CD8-positive, alpha-beta memory T cell (primary cell): ENCODE data around the gene FGG. TPM values are rescaled to one million over a fixed set of nuclear protein-coding genes. Genes with fewer than 3 reads are reported as not detected.

Experiments used
- CTCF ChIA-PET: fragments of 350-600 bp; sonication (Branson Sonifier 250); formaldehyde crosslinking; loops from one replicate; lab custom pipeline; 2021; ENCODE audit warnings: antibody characterized with exemption; lab: Charles Lee
- POLR2A ChIA-PET: fragments of 350-600 bp; sonication (Branson Sonifier 250); formaldehyde crosslinking; loops from one replicate; lab custom pipeline; 2021; ENCODE audit warnings: antibody characterized with exemption; lab: Charles Lee
- DNase-seq, 5 donors: peaks; one replicate each; pipeline versions ENCODE4 v3.0.0 to v3.0.0-alpha.2; 2020 to 2022; ENCODE audit warnings: mixed read lengths in 1 of 5
- H3K27ac ChIP-seq: one replicate; pipeline ENCODE4 v1.7.0; 2013; ENCODE audit warnings: low read depth, mild to moderate bottlenecking, low read length, moderate library complexity
- H3K27me3 ChIP-seq: 2 replicates; pipeline ENCODE4 v1.7.0; 2013; ENCODE audit warnings: low read length, mild to moderate bottlenecking; ENCODE audit not compliant: insufficient read depth, poor library complexity, severe bottlenecking
- H3K36me3 ChIP-seq: 2 replicates; pipeline ENCODE4 v1.7.0; 2013; ENCODE audit warnings: mild to moderate bottlenecking, low read length, moderate library complexity; ENCODE audit not compliant: insufficient read depth
- H3K4me1 ChIP-seq: 2 replicates; pipeline ENCODE4 v1.7.0; 2013; ENCODE audit warnings: mild to moderate bottlenecking, low read length, moderate library complexity; ENCODE audit not compliant: insufficient read depth
- H3K4me3 ChIP-seq: 2 replicates; pipeline ENCODE4 v1.7.0; 2013; ENCODE audit warnings: mild to moderate bottlenecking, low read length
- H3K9me3 ChIP-seq: 2 replicates; pipeline ENCODE4 v1.7.0; 2013; ENCODE audit warnings: mild to moderate bottlenecking, low read length
- H3K27ac Mint-ChIP-seq, 8 donors: one replicate each; pipeline ENCODE4 v1.8.0; 2020 to 2021; ENCODE audit warnings: mixed read lengths in 8 of 8, mild to moderate bottlenecking in 6 of 8, inconsistent platforms in 3 of 8, moderate library complexity in 3 of 8
- H3K27me3 Mint-ChIP-seq, 2 donors: one replicate each; pipeline ENCODE4 v1.8.0; 2020 to 2021; ENCODE audit warnings: mixed read lengths in 2 of 2, mild to moderate bottlenecking in 1 of 2, moderate library complexity in 1 of 2
- H3K36me3 Mint-ChIP-seq, 3 donors: one replicate each; pipeline ENCODE4 v1.8.0; 2020 to 2021; ENCODE audit warnings: mixed read lengths in 3 of 3, inconsistent platforms in 1 of 3, mild to moderate bottlenecking in 1 of 3
- H3K4me1 Mint-ChIP-seq, 3 donors: one replicate each; pipeline ENCODE4 v1.8.0; 2020 to 2021; ENCODE audit warnings: mixed read lengths in 3 of 3, inconsistent platforms in 1 of 3, mild to moderate bottlenecking in 1 of 3
- H3K4me3 Mint-ChIP-seq, 7 donors: one replicate each; pipeline ENCODE4 v1.8.0; 2020 to 2021; ENCODE audit warnings: mixed read lengths in 7 of 7, mild to moderate bottlenecking in 6 of 7, moderate library complexity in 4 of 7, inconsistent platforms in 2 of 7
- H3K9me3 Mint-ChIP-seq, 5 donors: one replicate each; pipeline ENCODE4 v1.8.0; 2020 to 2022; ENCODE audit warnings: mixed read lengths in 5 of 5, mild to moderate bottlenecking in 3 of 5, moderate library complexity in 2 of 5, inconsistent platforms in 1 of 5
- polyA plus RNA-seq: library from polyadenylated mRNA; unstranded; fragments of 300-500 nt; fragmentation: Illumina TruSeq; gene quantifications from one replicate; pipeline ENCODE4 v1.2.3, GENCODE V29; 2021
- total RNA-seq, 2 experiments: library from RNA; stranded (reverse); gene quantifications; one replicate each; pipeline ENCODE4 v1.2.3, GENCODE V29; 2021

Gene FGG
- total RNA-seq: not detected
- polyA plus RNA-seq: not detected

GRCh38 chr4:154612472-154613414, at the start of gene FGG:
TSS of gene FGG (minus strand) at chr4:154612656. CDS start at chr4:154612609, 47 bp downstream.
- Mint-ChIP-seq H3K27me3 (peaks cover 7 to 19% of the 10 kb centered on the region in 2 donors), H3K4me1 (peaks cover 0 to 3% (median 2%) of the 10 kb centered on the region in 3 donors), H3K9me3 (no peaks in the 10 kb centered on the region), H3K4me3 (no peak within 1 kb of the TSS), H3K27ac (no peak within 1 kb of the TSS), H3K36me3 (no peaks in the 10 kb centered on the region)
- Histone ChIP-seq H3K4me3 (no peak within 1 kb of the TSS), H3K27me3 (peaks cover 7% of the 10 kb centered on the region), H3K4me1 (no peaks in the 10 kb centered on the region), H3K27ac (no peak within 1 kb of the TSS), H3K36me3 (no peaks in the 10 kb centered on the region), H3K9me3 (no peaks in the 10 kb centered on the region)
- ChIA-PET POLR2A (no interaction called here), CTCF (interaction anchor here (1.2 kb wide), 1 partner anchor 14 kb away, joined by 3 read pairs; no protein-coding TSS in a partner anchor)
- DNase-seq: no peak

GRCh38 chr4:154660052-154660451, 47.6 kb upstream of the FGG start:
- H3K4me1 Mint-ChIP-seq: no peaks in the 10 kb centered on the region
- H3K27ac Mint-ChIP-seq: no peak overlapping the region
- Histone ChIP-seq H3K9me3 (no peaks in the 10 kb centered on the region), H3K4me3 (no peak overlapping the region), H3K27me3 (no peaks in the 10 kb centered on the region), H3K4me1 (no peaks in the 10 kb centered on the region), H3K36me3 (no peaks in the 10 kb centered on the region), H3K27ac (no peak overlapping the region)
- H3K9me3 Mint-ChIP-seq: peaks cover 0 to 2% (median 0%) of the 10 kb centered on the region in 5 donors
- no peak overlapping the region for H3K4me3 Mint-ChIP-seq
- peaks cover 12 to 19% of the 10 kb centered on the region in 2 donors for H3K27me3 Mint-ChIP-seq
- ChIA-PET CTCF (no interaction called here), POLR2A (no interaction called here)
- H3K36me3 Mint-ChIP-seq: no peaks in the 10 kb centered on the region
- no peak for DNase-seq

- POLR2A ChIA-PET: no interaction called here
- H3K4me3 Mint-ChIP-seq: no peak overlapping the region
- no peak overlapping the region for H3K4me3 ChIP-seq
Measured at GRCh38 chr4:154658680-154659405, 46.4 kb upstream of the FGG start.

GRCh38 chr4:154643493-154643892, 31.0 kb upstream of the FGG start:
- Mint-ChIP-seq H3K4me3 (no peak overlapping the region), H3K4me1 (no peaks in the 10 kb centered on the region), H3K27me3 (peaks cover 1 to 45% of the 10 kb centered on the region in 2 donors), H3K27ac (no peak overlapping the region), H3K36me3 (no peaks in the 10 kb centered on the region), H3K9me3 (peaks cover 0 to 5% (median 0%) of the 10 kb centered on the region in 5 donors)
- Histone ChIP-seq H3K4me1 (no peaks in the 10 kb centered on the region), H3K27me3 (no peaks in the 10 kb centered on the region), H3K4me3 (no peak overlapping the region), H3K9me3 (no peaks in the 10 kb centered on the region), H3K36me3 (no peaks in the 10 kb centered on the region), H3K27ac (no peak overlapping the region)
- POLR2A ChIA-PET: no interaction called here
- no peak for DNase-seq
- CTCF ChIA-PET: no interaction called here

More at GRCh38 chr4:154658680-154659405, 46.4 kb upstream of the FGG start:
- Mint-ChIP-seq H3K36me3 (no peaks in the 10 kb centered on the region), H3K9me3 (peaks cover 0 to 2% (median 0%) of the 10 kb centered on the region in 5 donors), H3K27ac (no peak overlapping the region), H3K27me3 (peaks cover 12 to 20% of the 10 kb centered on the region in 2 donors), H3K4me1 (no peaks in the 10 kb centered on the region)
- H3K36me3 ChIP-seq: no peaks in the 10 kb centered on the region
- no peaks in the 10 kb centered on the region for H3K9me3 ChIP-seq
- no peaks in the 10 kb centered on the region for H3K4me1 ChIP-seq
- CTCF ChIA-PET: no interaction called here
- no peak for DNase-seq
- no peak overlapping the region for H3K27ac ChIP-seq
- H3K27me3 ChIP-seq: no peaks in the 10 kb centered on the region

GRCh38 chr4:154642373-154643009, 30.0 kb upstream of the FGG start:
- Histone ChIP-seq H3K27me3 (no peaks in the 10 kb centered on the region), H3K9me3 (no peaks in the 10 kb centered on the region), H3K4me1 (no peaks in the 10 kb centered on the region), H3K36me3 (no peaks in the 10 kb centered on the region), H3K27ac (no peak overlapping the region), H3K4me3 (no peak overlapping the region)
- ChIA-PET POLR2A (no interaction called here), CTCF (no interaction called here)
- no peak for DNase-seq
- Mint-ChIP-seq H3K9me3 (peaks cover 0 to 3% (median 0%) of the 10 kb centered on the region in 5 donors), H3K27me3 (peaks cover 1 to 39% of the 10 kb centered on the region in 2 donors), H3K4me1 (no peaks in the 10 kb centered on the region), H3K4me3 (no peak overlapping the region), H3K36me3 (no peaks in the 10 kb centered on the region), H3K27ac (no peak overlapping the region)

GRCh38 chr4:154640999-154641398, 28.5 kb upstream of the FGG start:
- Mint-ChIP-seq H3K4me3 (no peak overlapping the region), H3K27me3 (peaks cover 1 to 37% of the 10 kb centered on the region in 2 donors), H3K9me3 (peaks cover 0 to 2% (median 0%) of the 10 kb centered on the region in 5 donors), H3K4me1 (no peaks in the 10 kb centered on the region), H3K27ac (no peak overlapping the region), H3K36me3 (no peaks in the 10 kb centered on the region)
- DNase-seq: no peak
- ChIA-PET POLR2A (no interaction called here), CTCF (no interaction called here)
- Histone ChIP-seq H3K27me3 (no peaks in the 10 kb centered on the region), H3K9me3 (no peaks in the 10 kb centered on the region), H3K36me3 (no peaks in the 10 kb centered on the region), H3K4me3 (no peak overlapping the region), H3K4me1 (no peaks in the 10 kb centered on the region), H3K27ac (no peak overlapping the region)

- no peak overlapping the region for H3K4me3 ChIP-seq
- no peaks in the 10 kb centered on the region for H3K36me3 ChIP-seq
- peaks cover 0 to 2% (median 0%) of the 10 kb centered on the region in 5 donors for H3K9me3 Mint-ChIP-seq
- no peak overlapping the region for H3K27ac Mint-ChIP-seq
- no peak overlapping the region for H3K27ac ChIP-seq
- no peaks in the 10 kb centered on the region for H3K36me3 Mint-ChIP-seq
- H3K9me3 ChIP-seq: no peaks in the 10 kb centered on the region
- H3K27me3 Mint-ChIP-seq: peaks cover 7 to 42% of the 10 kb centered on the region in 2 donors
- H3K4me1 Mint-ChIP-seq: no peaks in the 10 kb centered on the region
- POLR2A ChIA-PET: no interaction called here
- DNase-seq: no peak
- no peaks in the 10 kb centered on the region for H3K4me1 ChIP-seq
- H3K27me3 ChIP-seq: no peaks in the 10 kb centered on the region
- CTCF ChIA-PET: no interaction called here
- H3K4me3 Mint-ChIP-seq: no peak overlapping the region
Measured at GRCh38 chr4:154634058-154634457, 21.6 kb upstream of the FGG start.
